A549 (cell line): ENCODE measurements around the gene POLQ. TPM values are rescaled to one million over a fixed set of nuclear protein-coding genes. Genes with fewer than 3 reads are reported as not detected.

Source experiments
- ATAC-seq, 2 experiments: fragments of 200-7000 bp in 1 of 2; fragments of >200 bp in 1 of 2; cut with Nextera tagmentation in 1 of 2; cut with Tn5 transposase in 1 of 2; 3 replicates each; pipeline versions ENCODE4 v1.8.0 to v1.9.1; 2018 to 2020; ENCODE audit warnings: mild to moderate bottlenecking in 1 of 2, moderate library complexity in 1 of 2
- CTCF ChIA-PET: fragments of 300-600 bp; sonication (Branson Sonifier 250); formaldehyde crosslinking; extraction: SDS; loops from one replicate; lab custom pipeline; 2021; ENCODE audit warnings: antibody characterized with exemption, inconsistent platforms; lab: Yijun Ruan, JAX
- POLR2A ChIA-PET: fragments of 350-600 bp; formaldehyde crosslinking; extraction: SDS; loops from one replicate; lab custom pipeline; 2021; ENCODE audit warnings: antibody characterized with exemption, inconsistent platforms; lab: Yijun Ruan, JAX
- DNase-seq, 2 experiments: peaks; one replicate each; pipeline versions ENCODE4 v3.0.0 to v3.0.0-alpha.2; 2011 to 2016; ENCODE audit warnings: low read depth in 1 of 2, low spot score in 1 of 2
- FAIRE-seq: peaks from 2 replicates; lab custom pipeline; 2011; peaks lifted over from hg19 to GRCh38; lab: Jason Lieb, UNC
- H3K27ac ChIP-seq, 2 experiments: fragments of >200 bp; sonication (Bioruptor Twin); formaldehyde crosslinking; 3 replicates each; pipeline ENCODE4 v1.5.1; 2016 to 2017
- H3K4me1 ChIP-seq: fragments of >200 bp; sonication (Bioruptor Twin); formaldehyde crosslinking; 3 replicates; pipeline ENCODE4 v1.6.1; 2016
- H3K4me2 ChIP-seq: fragments of >200 bp; sonication (Bioruptor Twin); formaldehyde crosslinking; 3 replicates; pipeline ENCODE4 v1.6.1; 2016
- H3K4me3 ChIP-seq: fragments of >200 bp; sonication (Bioruptor Twin); formaldehyde crosslinking; 3 replicates; pipeline ENCODE4 v1.5.1; 2016
- H3K9me3 ChIP-seq: fragments of >200 bp; sonication (Bioruptor Twin); formaldehyde crosslinking; 3 replicates; pipeline ENCODE4 v1.6.1; 2016
- CHD4 ChIP-seq: fragments of 200-600 bp; sonication (generic); IDR thresholded peaks from 2 replicates; pipeline ENCODE4 v1.6.1; 2016; ENCODE audit warnings: antibody characterized with exemption, mild to moderate bottlenecking, borderline replicate concordance
- EHF ChIP-seq: fragments of 250-450 bp; sonication (Bioruptor Pico); IDR thresholded peaks from 2 replicates; pipeline ENCODE4 v1.5.0; 2020; ENCODE audit warnings: mild to moderate bottlenecking
- EHMT2 ChIP-seq: fragments of 200-600 bp; sonication (generic); IDR thresholded peaks from 2 replicates; pipeline ENCODE4 v1.6.1; 2016; ENCODE audit warnings: antibody characterized with exemption, low read depth, mild to moderate bottlenecking, moderate library complexity
- ELK1 ChIP-seq: fragments of 150-350 bp; IDR thresholded peaks from 2 replicates; pipeline ENCODE4 v1.6.1; 2014; ENCODE audit warnings: low read depth, mild to moderate bottlenecking, low read length
- EP300 ChIP-seq, 2 experiments: fragments of >200 bp; sonication (Bioruptor Twin); formaldehyde crosslinking; IDR thresholded peaks; 2 replicates in 1 of 2; 3 replicates in 1 of 2; pipeline ENCODE4 v1.6.1; 2016 to 2017
- HDAC2 ChIP-seq: fragments of 200-600 bp; sonication (generic); IDR thresholded peaks from 2 replicates; pipeline ENCODE4 v1.6.1; 2016
- HES2 ChIP-seq: fragments of >200 bp; sonication (Bioruptor Twin); formaldehyde crosslinking; IDR thresholded peaks from 2 replicates; pipeline ENCODE4 v1.6.1; 2016
- HEYL ChIP-seq: fragments of 250-450 bp; sonication (Bioruptor Pico); IDR thresholded peaks from 2 replicates; pipeline ENCODE4 v1.8.0; 2021; ENCODE audit warnings: mild to moderate bottlenecking, moderate library complexity
- JUN ChIP-seq, 2 experiments: fragments of >200 bp; sonication (Bioruptor Twin); formaldehyde crosslinking; IDR thresholded peaks; 2 replicates in 1 of 2; 3 replicates in 1 of 2; pipeline ENCODE4 v1.6.1; 2016 to 2017
- MAFK ChIP-seq: fragments of 450-650 bp; IDR thresholded peaks from 2 replicates; pipeline ENCODE4 v1.6.1; 2014; ENCODE audit not compliant: partially characterized antibody
- MAZ ChIP-seq: fragments of 150-350 bp; IDR thresholded peaks from 2 replicates; pipeline ENCODE4 v1.6.1; 2014; ENCODE audit warnings: antibody characterized with exemption, low read depth, low read length, borderline replicate concordance
- MYC ChIP-seq: IDR thresholded peaks from 2 replicates; pipeline ENCODE4 v1.6.1; 2012; ENCODE audit warnings: mild to moderate bottlenecking, inconsistent platforms, low read length, improper control_type of control experiment, borderline replicate concordance
- POLR2A ChIP-seq: IDR thresholded peaks from 2 replicates; pipeline ENCODE4 v1.6.1; 2012; ENCODE audit warnings: mild to moderate bottlenecking, low read length
- POLR2AphosphoS2 ChIP-seq: conservative IDR thresholded peaks from 2 replicates; pipeline ENCODE4 v1.6.1; 2012; ENCODE audit warnings: low read length, improper control_type of control experiment, inconsistent platforms
- RFX5 ChIP-seq: fragments of 450-650 bp; IDR thresholded peaks from 2 replicates; pipeline ENCODE4 v1.7.1; 2014; ENCODE audit warnings: antibody characterized with exemption, mild to moderate bottlenecking, moderate library complexity
- RNF2 ChIP-seq: fragments of 200-600 bp; sonication (generic); IDR thresholded peaks from 2 replicates; pipeline ENCODE4 v1.6.1; 2016; ENCODE audit warnings: low read depth, mild to moderate bottlenecking, antibody characterized with exemption, moderate library complexity, borderline replicate concordance
- SMC3 ChIP-seq: fragments of >200 bp; sonication (Bioruptor Twin); formaldehyde crosslinking; IDR thresholded peaks from 3 replicates; pipeline ENCODE4 v1.6.1; 2018; ENCODE audit warnings: inconsistent platforms
- SREBF2 ChIP-seq: fragments of 450-650 bp; IDR thresholded peaks from 2 replicates; pipeline ENCODE4 v1.6.1; 2014; ENCODE audit warnings: mild to moderate bottlenecking, moderate library complexity
- TP53 ChIP-seq: fragments of 250-450 bp; sonication (Bioruptor Pico); IDR thresholded peaks from 2 replicates; pipeline ENCODE4 v1.5.0; 2021; ENCODE audit warnings: mild to moderate bottlenecking, moderate library complexity
- ZC3H11A ChIP-seq: fragments of 450-650 bp; IDR thresholded peaks from 2 replicates; pipeline ENCODE4 v1.6.1; 2014; ENCODE audit warnings: antibody characterized with exemption, mild to moderate bottlenecking
- ZFP36 ChIP-seq: fragments of 450-650 bp; IDR thresholded peaks from 2 replicates; pipeline ENCODE4 v1.6.1; 2014; ENCODE audit warnings: borderline replicate concordance; ENCODE audit not compliant: partially characterized antibody
- ZNF302 ChIP-seq: fragments of 250-450 bp; sonication (Bioruptor Pico); IDR thresholded peaks from 2 replicates; pipeline ENCODE4 v1.9.0; 2021; ENCODE audit warnings: inconsistent platforms, mild to moderate bottlenecking, moderate library complexity
- ZSCAN20 ChIP-seq: fragments of 250-450 bp; sonication (Bioruptor Pico); IDR thresholded peaks from 2 replicates; pipeline ENCODE4 v1.8.0; 2022; ENCODE audit warnings: mild to moderate bottlenecking, moderate library complexity
- WGBS: methylation state at CpG from one replicate; pipeline ENCODE4 v1.1.6; 2017; ENCODE audit errors: missing lambda C conversion rate; 5-methylcytosine and 5-hydroxymethylcytosine counted together
- polyA plus RNA-seq, 4 experiments: library from polyadenylated mRNA; depleted of rRNA in 3 of 4; stranded (reverse); fragments of >200 nt; fragmentation: RNase III in 1 of 4; extraction: RNeasy Plus Mini Kit Qiagen cat#74134 plus additional on column Dnase treatment in 1 of 4; gene quantifications; 2 replicates in 3 of 4; 3 replicates in 1 of 4; pipeline ENCODE4 v1.2.3, GENCODE V29; 2011 to 2017

The POLQ gene
- polyA plus RNA-seq, 2 of the 4 experiments (the other 2 are of a cell fraction): 9.9 to 12.4 TPM

- FAIRE-seq: no peak
- H3K9me3 ChIP-seq: no peaks in the 10 kb centered on the region
- CTCF ChIA-PET: interaction anchor here (1.1 kb wide), 1 partner anchor 38 kb away, joined by 3 read pairs; no protein-coding TSS in a partner anchor
- H3K4me1 ChIP-seq: no peaks in the 10 kb centered on the region
- no peak for ATAC-seq
- TF ChIP-seq EP300 (IDR thresholded peaks at IDR 0.05) (no peak), SMC3 (no peak), HES2 (no peak), RNF2 (no peak)
- DNase-seq: no peak
- no peak overlapping the region for H3K27ac ChIP-seq
- POLR2A ChIA-PET: no interaction called here
- 88% methylated on average over 1 of the region's 1 CpG for WGBS
- no peak overlapping the region for H3K4me3 ChIP-seq
- H3K4me2 ChIP-seq: no peak overlapping the region
Measured at GRCh38 chr3:121584418-121584817, 38.6 kb upstream of the POLQ start.

- FAIRE-seq (no peak), ATAC-seq (no peak)
- Histone ChIP-seq H3K9me3 (no peaks in the 10 kb centered on the region), H3K27ac (no peak overlapping the region)
- WGBS: 15% methylated on average over 2 of the region's 2 CpGs
- TF ChIP-seq TP53 (CRISPR knock-in tag): no peak
- TF ChIP-seq POLR2AphosphoS2: no peak
- no peak for TF ChIP-seq ZNF302 (CRISPR knock-in tag)
- TF ChIP-seq RFX5: no peak
- no peak for TF ChIP-seq MAFK
- TF ChIP-seq, all 56 proteins: peak for 0
- H3K4me2 ChIP-seq: no peak overlapping the region
- ChIA-PET CTCF (no interaction called here), POLR2A (no interaction called here)
- no peak for DNase-seq
- no peaks in the 10 kb centered on the region for H3K4me1 ChIP-seq
- no peak overlapping the region for H3K4me3 ChIP-seq
Measured at GRCh38 chr3:121581691-121582090, 35.9 kb upstream of the POLQ start.

GRCh38 chr3:121574449-121574848 is 28.7 kb upstream of the POLQ start:
- no peaks in the 10 kb centered on the region for H3K9me3 ChIP-seq
- H3K4me1 ChIP-seq: peaks cover 6% of the 10 kb centered on the region; the same call in 2 of the 3 replicates
- FAIRE-seq: no peak
- 12% methylated on average over 6 of the region's 6 CpGs for WGBS
- peak; percentile 88; a peak in 5 of 6 replicates for ATAC-seq
- no peak overlapping the region for H3K4me3 ChIP-seq
- POLR2A ChIA-PET: no interaction called here
- H3K27ac ChIP-seq: no peak overlapping the region
- H3K4me2 ChIP-seq: peak overlapping the region; percentile 44; the same call in 1 of the 3 replicates
- no peak for TF ChIP-seq MAZ
- no peak for TF ChIP-seq MAFK
- TF ChIP-seq ZSCAN20 (CRISPR knock-in tag): no peak
- TF ChIP-seq EP300 (IDR thresholded peaks at IDR 0.05): no peak
- no peak for TF ChIP-seq JUN (IDR thresholded peaks at IDR 0.05)
- TF ChIP-seq EHF (CRISPR knock-in tag): no peak
- no peak for TF ChIP-seq POLR2AphosphoS2
- no peak for TF ChIP-seq MYC
- TF ChIP-seq ZFP36: no peak
- no peak for TF ChIP-seq ZC3H11A
- CTCF ChIA-PET: no interaction called here
- peak in 1 of 2 experiments; percentile 65 for DNase-seq

DNA sequence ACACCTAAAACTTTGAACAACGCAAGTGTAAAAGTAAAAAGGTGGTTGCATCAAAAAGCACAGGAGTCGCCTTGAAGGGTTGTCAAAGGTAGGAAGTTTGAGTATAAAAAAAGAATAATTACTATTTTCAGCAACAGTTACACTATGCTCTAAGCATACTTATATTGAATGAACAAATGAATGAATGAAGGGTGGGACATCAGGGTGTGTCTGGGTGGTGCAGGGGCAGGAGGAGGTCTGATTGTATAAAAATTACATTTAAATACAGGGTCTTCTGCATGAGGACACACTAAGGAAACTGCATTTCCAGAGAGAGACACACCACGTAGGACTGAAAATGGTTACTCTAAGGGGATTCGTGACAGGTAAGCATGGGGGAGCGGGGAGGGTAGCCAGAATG is 21.9 kb upstream of the POLQ start, which contains the start of gene ARGFX:
Gene ARGFX, plus strand, starts transcription at position 301 of the 400 bp plus-strand sequence. CDS start 2,765 bp downstream, outside the sequence.
- no peak for ATAC-seq
- Histone ChIP-seq H3K4me2 (no peak within 1 kb of the TSS), H3K4me1 (no peaks in the 10 kb centered on the region), H3K4me3 (no peak within 1 kb of the TSS), H3K27ac (no peak within 1 kb of the TSS), H3K9me3 (no peaks in the 10 kb centered on the region)
- ChIA-PET CTCF (interaction anchor here (0.7 kb wide), 1 partner anchor 21 kb away, joined by 3 read pairs; no protein-coding TSS in a partner anchor), POLR2A (no interaction called here)
- DNase-seq: no peak
- 88% methylated on average over 5 of the region's 5 CpGs for WGBS
- FAIRE-seq: no peak
- TF ChIP-seq ZNF302 (CRISPR knock-in tag): no peak

DNA sequence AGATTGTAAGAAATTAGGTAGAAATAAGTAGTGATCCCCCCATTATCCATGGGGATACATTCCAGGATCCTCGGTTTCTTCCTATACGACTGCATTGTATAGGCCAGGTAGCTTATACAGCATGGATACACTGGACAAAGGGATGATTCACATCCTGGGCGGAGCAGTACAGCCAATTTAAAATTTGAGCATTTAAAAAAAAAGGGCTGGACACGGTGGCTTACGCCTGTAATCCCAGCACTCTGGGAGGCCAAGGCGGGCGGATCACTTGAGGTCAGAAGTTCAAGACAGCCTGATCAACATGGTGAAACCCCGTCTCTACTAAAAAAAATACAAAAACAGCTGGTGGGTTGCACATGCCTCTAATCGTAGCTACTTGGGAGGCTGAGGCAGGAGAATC is 21.0 kb upstream of the POLQ start:
- CTCF ChIA-PET: interaction anchor here (1.3 kb wide), 1 partner anchor 19 kb away, joined by 3 read pairs; no protein-coding TSS in a partner anchor
- no peak overlapping the region for H3K4me3 ChIP-seq
- 77% methylated on average over 9 of the region's 9 CpGs for WGBS
- TF ChIP-seq HDAC2 (no peak), POLR2A (no peak), ZNF302 (CRISPR knock-in tag) (no peak), HEYL (CRISPR knock-in tag) (no peak), CHD4 (no peak), ELK1 (no peak), EHMT2 (no peak), RFX5 (no peak), SREBF2 (no peak)
- no peaks in the 10 kb centered on the region for H3K4me1 ChIP-seq
- no peaks in the 10 kb centered on the region for H3K9me3 ChIP-seq
- ATAC-seq (no peak), DNase-seq (no peak), FAIRE-seq (no peak)
- H3K4me2 ChIP-seq: no peak overlapping the region
- H3K27ac ChIP-seq: no peak overlapping the region
- POLR2A ChIA-PET: no interaction called here
